Right hindlimb (tissue), 1 donor: ENCODE data around the gene TMEM86A.

Experiments
- DNase-seq: peaks from one replicate; pipeline ENCODE4 v3.0.0-alpha.2; 2018

TMEM86A gene

GRCh38 chr11:18700872-18701271 lies 2.3 kb downstream of the TMEM86A start:
- no peak for DNase-seq

DNA sequence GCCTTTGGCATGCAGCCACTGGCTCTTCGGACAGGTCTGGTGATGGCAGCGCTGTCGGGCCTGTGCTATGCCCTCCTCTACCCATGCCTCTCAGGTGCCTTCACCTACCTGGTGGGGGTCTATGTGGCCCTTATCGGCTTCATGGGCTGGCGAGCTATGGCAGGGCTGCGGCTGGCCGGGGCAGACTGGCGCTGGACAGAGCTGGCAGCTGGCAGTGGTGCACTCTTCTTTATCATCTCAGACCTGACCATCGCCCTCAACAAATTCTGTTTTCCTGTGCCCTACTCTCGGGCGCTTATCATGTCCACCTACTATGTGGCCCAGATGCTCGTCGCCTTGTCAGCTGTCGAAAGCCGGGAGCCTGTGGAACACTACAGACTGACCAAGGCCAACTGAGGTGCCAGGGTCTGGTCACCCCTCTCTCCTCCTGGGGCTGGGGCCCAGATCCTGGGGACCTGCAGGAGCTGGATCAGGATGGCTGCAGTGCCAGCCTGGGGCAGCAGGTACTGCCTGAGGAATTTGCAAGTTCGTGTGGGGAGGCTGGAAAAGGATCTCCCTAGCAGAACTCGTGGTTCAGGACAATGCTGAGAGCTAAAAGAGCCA lies 3.1 kb downstream of the TMEM86A start:
- DNase-seq, result no peak

- DNase-seq, result no peak
Measured at GRCh38 chr11:18703001-18703763, 4.6 kb downstream of the TMEM86A start.

- DNase-seq, result no peak
Measured at GRCh38 chr11:18704045-18704645, 5.6 kb downstream of the TMEM86A start.

GRCh38 chr11:18704698-18705097 lies 6.1 kb downstream of the TMEM86A start:
- DNase-seq, result no peak

GRCh38 chr11:18705651-18706281 lies 7.2 kb downstream of the TMEM86A start:
- peak; percentile 49 for DNase-seq

- DNase-seq, result peak; percentile 85
Measured at GRCh38 chr11:18706330-18707243, 8.0 kb downstream of the TMEM86A start.

DNA sequence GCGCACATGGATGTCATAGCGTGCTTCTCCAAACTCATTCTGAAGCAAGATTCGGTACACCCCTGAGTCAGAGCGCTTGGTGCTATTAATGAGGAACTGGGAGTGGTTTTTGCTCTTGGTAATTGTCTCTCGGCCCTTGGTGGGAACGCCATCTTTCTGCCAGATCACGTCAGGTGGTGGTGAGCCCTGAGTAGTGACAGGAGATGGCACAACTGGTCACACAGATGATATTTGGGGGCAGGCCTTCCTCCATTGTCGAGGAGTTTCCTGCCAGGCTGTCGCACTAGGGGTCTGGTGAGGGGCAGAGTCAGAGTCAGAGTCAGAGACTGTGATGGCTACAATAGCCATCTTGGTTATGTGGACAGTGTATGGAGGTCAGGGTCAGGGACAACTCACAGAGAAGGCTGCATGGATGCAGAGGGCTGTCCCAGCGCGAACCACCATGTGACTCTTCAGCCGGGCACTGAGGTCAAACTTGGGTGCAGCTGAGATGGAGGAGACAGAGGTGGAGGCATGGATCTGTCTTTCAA lies 9.3 kb downstream of the TMEM86A start:
- no peak for DNase-seq

GRCh38 chr11:18709414-18709813 lies 10.8 kb downstream of the TMEM86A start:
- DNase-seq, result no peak

- DNase-seq, result no peak
Measured at GRCh38 chr11:18710545-18710944, 12.0 kb downstream of the TMEM86A start.

- no peak for DNase-seq
Measured at GRCh38 chr11:18713646-18714442, 15.3 kb downstream of the TMEM86A start.

GRCh38 chr11:18714443-18714780 lies 15.8 kb downstream of the TMEM86A start:
- no peak for DNase-seq

DNA sequence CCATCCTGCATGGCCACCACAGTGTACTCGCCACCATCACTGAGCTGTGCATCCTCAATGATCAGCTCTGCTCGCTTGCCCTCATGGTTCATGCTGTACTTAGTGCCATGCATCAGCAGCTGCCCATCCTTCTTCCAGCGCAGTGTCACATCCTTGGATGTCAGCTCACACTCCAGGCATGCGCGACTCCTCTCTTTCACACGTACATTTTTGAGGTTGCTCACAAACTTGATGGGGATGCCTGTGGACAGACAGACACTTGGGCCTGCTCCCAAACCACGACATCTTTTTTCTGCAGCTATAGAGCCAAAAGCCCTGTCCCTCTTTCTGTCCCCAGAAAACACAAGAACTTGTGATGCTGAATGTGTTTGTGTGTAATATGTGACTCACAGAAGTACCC lies 16.9 kb downstream of the TMEM86A start:
- no peak for DNase-seq

GRCh38 chr11:18720091-18720807 lies 21.7 kb downstream of the TMEM86A start:
- DNase-seq, result no peak

GRCh38 chr11:18720808-18721560 lies 22.4 kb downstream of the TMEM86A start:
- DNase-seq, result peak; percentile 90

DNA sequence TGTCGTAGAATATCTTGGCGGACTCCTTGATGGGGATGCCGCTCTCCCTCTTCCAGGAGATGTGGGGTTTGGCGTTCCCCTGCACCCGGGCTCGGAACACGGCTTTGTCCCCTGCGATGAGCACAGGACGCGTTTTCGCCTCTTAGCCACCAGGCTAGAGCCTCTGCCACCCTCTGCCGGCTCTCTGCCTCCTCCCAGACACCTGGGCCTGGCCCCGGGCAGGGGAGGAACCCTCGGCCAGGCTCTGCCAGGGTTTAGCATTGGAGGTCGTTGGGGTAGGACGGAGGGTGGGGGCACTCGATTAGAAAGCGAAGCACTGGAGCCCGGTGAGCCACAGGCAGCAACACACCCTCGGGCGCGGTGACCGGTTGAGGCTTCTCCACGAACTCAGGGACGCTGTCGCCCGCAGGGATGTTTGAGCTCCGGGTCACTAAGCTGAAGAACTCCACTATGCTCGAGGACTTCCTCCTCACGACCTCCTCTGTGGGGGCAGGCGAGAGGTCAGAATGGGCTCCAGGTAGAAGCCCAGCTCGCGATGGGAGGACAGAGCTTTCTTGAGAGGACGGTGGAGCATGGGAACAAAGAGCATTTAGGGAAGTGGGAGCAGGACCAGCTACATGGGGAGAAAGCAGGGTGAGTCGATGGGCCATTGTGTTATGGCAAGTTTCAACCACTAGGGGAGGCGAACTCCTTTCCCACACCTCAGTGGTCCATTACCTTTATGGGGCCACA lies 23.1 kb downstream of the TMEM86A start:
- DNase-seq, result no peak

DNA sequence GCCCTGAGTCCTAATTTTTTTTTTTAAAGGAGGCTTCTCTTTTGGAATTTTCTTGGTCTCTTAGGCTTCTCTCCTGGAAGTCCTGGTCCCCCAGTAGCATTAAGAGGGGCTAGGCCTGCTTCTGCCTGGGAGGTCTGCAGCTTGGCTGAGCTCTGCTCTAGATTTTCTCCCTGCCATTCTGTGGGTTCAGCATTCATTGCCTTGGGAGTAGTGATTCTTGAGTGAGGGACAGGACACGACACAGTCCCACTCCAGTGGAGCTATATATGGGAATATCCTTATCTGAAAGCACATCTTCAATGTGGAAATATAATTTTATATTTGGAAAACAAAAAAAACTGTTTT lies 23.7 kb downstream of the TMEM86A start:
- no peak for DNase-seq

DNA sequence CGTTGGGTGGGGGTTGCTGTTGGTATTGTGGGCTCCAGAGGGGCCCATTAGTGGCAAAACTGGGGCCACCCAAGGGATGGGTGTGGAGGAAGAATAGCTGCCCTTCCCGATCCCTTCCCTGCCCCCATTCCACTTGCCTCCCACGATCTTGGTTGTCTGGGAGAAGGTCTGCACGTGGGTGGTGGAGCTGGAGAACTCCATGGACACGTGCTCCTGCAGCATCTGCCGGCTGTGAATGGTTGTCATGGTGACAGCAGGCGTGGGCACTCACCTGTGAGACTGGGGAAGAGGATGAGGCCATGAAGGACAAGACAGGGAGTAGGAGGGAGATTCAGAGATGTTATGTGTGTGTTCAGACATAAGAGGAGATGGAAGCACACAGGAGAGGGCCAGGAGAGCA lies 25.4 kb downstream of the TMEM86A start:
- no peak for DNase-seq

- DNase-seq, result no peak
Measured at GRCh38 chr11:18726040-18726439, 27.5 kb downstream of the TMEM86A start, which contains the start of gene IGSF22. TSS of gene IGSF22 (minus strand) at chr11:18726188. CDS start at chr11:18724236, 1,952 bp downstream.
